ENCODE results near the gene DISC1.
"Not testable (repeated sequence)": the region's sequence is repeated elsewhere in the genome, so short reads cannot be mapped to it uniquely, and the experiment has no call there.

Gene DISC1

DNA sequence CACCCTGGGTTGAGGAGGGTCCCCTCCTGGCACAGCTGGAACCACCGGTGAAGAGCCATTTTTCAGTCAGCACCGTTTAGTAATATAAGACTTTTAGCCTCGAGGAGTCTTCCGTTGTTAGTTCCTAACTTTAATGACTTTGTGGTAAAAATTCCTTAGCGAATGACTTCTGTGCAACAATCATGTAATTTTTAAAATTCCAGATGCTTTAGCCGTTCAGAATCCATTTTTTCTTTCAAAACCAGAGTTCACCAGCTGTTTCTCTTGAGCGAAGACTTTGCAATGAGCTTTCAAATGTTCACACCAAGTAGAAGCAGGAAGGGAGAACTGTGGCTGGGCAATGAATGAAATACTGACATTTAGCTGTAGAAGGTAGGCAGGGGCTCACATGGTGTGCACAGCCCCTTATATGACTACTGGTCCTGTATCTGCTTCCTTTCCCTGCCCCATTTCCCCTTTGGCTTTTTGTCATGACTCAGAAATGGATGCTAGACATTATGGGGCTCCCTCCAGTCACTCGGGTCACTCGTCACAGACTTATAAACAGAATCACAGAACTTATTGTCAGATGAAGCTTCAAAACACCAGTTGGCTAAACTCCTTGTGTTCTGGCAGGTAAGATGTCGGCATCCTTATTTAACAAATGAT lies 4.1 kb downstream of the DISC1 start:
- TF ChIP-seq, protein P1, sequence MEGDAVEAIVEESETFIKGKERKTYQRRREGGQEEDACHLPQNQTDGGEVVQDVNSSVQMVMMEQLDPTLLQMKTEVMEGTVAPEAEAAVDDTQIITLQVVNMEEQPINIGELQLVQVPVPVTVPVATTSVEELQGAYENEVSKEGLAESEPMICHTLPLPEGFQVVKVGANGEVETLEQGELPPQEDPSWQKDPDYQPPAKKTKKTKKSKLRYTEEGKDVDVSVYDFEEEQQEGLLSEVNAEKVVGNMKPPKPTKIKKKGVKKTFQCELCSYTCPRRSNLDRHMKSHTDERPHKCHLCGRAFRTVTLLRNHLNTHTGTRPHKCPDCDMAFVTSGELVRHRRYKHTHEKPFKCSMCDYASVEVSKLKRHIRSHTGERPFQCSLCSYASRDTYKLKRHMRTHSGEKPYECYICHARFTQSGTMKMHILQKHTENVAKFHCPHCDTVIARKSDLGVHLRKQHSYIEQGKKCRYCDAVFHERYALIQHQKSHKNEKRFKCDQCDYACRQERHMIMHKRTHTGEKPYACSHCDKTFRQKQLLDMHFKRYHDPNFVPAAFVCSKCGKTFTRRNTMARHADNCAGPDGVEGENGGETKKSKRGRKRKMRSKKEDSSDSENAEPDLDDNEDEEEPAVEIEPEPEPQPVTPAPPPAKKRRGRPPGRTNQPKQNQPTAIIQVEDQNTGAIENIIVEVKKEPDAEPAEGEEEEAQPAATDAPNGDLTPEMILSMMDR (IDR thresholded peaks at IDR 0.05; ENCODE audit: extremely low read depth, missing control alignments), result no peak
- no peak for DNase-seq (ENCODE audit: low spot score)

DNA sequence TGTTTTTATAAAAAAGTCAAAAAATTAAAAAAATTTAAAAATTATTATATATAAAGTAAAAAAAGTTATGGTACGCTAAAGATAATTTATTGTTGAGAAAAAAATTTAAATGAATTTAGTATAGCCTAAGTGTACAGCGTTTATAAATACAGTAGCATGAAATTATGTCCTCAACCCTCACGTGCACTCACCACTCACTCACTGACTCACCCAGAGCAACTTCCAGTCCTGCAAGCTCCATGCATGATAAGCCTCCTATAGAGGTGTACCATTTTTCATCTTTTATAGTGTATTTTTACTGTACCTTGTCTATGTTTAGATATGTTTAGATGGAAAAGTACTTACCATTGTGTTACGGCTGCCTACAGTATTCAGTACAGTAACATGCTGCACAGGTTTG lies 5.1 kb downstream of the DISC1 start:
- DNase-seq (ENCODE audit: low spot score), result no peak
- TF ChIP-seq, protein P1 (IDR thresholded peaks at IDR 0.05; ENCODE audit: extremely low read depth, missing control alignments), result no peak

DNA sequence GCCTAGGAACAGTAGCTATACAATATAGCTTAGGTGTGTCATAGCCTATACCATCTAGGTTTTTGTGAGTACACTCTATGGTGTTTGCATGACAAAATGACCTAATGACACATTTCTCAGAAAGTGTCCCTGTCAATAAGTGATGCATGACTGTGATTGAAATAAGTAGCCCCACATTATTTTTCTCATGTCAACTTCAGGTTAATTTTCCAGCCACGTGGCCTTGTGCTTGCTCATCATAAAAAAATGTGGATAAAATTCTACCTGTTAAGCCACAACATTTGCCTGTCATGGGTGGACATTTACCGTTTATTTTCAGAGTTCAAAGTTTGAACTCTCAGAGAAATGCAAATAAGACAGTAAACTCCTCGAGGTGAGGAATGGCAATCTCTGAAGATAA lies 5.5 kb downstream of the DISC1 start:
- TF ChIP-seq, protein P1 (IDR thresholded peaks at IDR 0.05; ENCODE audit: extremely low read depth, missing control alignments), result no peak
- DNase-seq (ENCODE audit: low spot score), result no peak

- TF ChIP-seq, protein P1 (IDR thresholded peaks at IDR 0.05; ENCODE audit: extremely low read depth, missing control alignments), result no peak
- DNase-seq (ENCODE audit: low spot score), result no peak
Observed at GRCh38 chr1:231634323-231635013, 7.9 kb downstream of the DISC1 start.

- TF ChIP-seq, protein P1 (IDR thresholded peaks at IDR 0.05; ENCODE audit: extremely low read depth, missing control alignments), result no peak
- no peak for DNase-seq (ENCODE audit: low spot score)
Observed at GRCh38 chr1:231636157-231636556, 9.6 kb downstream of the DISC1 start.

DNA sequence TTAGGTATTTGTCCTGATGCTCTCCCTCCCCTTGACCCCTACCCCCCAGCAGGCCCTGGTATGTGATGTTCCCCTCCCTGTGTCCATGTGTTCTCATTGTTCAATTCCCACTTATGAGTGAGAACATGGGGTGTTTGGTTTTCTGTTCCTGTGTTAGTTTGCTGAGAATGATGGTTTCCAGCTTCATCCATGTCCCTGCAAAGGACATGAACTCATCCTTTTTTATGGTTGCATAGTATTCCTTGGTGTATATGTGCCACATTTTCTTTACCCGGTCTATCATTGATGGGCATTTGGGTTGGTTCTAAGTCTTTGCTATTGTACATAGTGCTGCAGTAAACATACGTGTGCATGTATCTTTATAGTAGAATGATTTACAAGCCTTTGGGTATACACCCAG lies 10.3 kb downstream of the DISC1 start:
- not testable (repeated sequence) for DNase-seq (ENCODE audit: low spot score)

GRCh38 chr1:231638647-231639046 lies 12.1 kb downstream of the DISC1 start:
- DNase-seq (ENCODE audit: low spot score), result no peak
- TF ChIP-seq, protein P1 (IDR thresholded peaks at IDR 0.05; ENCODE audit: extremely low read depth, missing control alignments), result no peak

DNA sequence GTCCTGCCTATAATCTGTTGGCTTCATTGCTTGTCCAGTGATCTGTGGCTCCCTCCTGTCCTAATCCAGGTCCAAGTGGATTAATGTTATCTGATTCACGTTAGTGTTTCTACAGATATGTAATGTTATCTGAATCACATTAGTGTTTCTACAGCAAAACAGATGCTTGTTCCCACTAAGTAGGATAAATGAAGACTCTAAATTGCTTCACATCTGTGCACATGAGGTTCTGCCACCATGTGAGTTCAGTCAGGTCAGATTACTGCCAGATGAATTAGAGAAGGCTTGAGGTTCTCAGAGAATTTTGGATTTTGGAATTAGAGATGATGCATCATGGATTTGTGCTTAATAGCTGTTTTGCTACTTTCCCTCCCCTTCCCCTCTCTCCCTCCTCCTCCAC lies 13.2 kb downstream of the DISC1 start:
- no peak for DNase-seq (ENCODE audit: low spot score)
- TF ChIP-seq, protein P1 (IDR thresholded peaks at IDR 0.05; ENCODE audit: extremely low read depth, missing control alignments), result no peak

DNA sequence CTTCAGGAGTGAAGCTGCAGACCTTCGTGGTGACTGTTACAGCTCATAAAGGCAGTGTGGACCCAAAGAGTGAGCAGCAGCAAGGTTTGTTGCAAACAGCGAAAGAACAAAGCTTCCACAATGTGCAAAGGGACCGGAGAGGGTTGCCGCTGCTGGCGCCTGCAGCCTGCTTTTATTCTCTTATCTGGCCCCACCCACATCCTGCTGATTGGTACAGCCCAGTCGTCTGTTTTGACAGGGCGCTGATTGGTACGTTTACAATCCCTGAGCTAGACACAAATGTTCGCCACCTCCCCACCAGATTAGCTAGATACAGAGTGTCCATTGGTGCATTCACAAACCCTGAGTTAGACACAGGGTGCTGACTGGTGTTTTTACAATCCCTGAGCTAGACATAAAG lies 14.9 kb downstream of the DISC1 start:
- not testable (repeated sequence) for DNase-seq (ENCODE audit: low spot score)

DNA sequence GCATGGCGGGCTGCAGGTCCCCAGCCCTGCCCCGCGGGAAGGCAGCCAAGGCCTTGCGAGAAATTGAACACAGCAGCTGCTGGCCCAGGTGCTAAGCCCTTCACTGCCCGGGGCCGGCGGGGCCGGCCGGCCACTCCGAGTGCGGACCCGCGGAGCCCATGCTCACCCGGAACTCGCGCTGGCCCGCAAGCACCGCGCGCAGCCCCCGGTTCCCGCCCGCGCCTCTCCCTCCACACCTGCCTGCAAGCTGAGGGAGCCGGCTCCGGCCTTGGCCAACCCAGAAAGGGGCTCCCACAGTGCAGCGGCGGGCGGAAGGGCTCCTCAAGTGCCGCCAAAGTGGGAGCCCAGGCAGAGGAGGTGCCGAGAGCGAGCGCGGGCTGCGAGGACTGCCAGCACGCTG lies 15.5 kb downstream of the DISC1 start:
- DNase-seq (ENCODE audit: low spot score), result not testable (repeated sequence)

Data from GM20000 (cell line).